NCI-H226 (cell line): ENCODE results near the gene PCBP4.
A peak's percentile ranks its signal among the peaks of the same experiment; 100 is the strongest.
"Not testable (repeated sequence)": the region's sequence is repeated elsewhere in the genome, so short reads cannot be mapped to it uniquely, and the experiment has no call there.

ENCODE experiments used
- DNase-seq: peaks from one replicate; pipeline ENCODE4 v3.0.0-alpha.2; 2015

Gene PCBP4

DNA sequence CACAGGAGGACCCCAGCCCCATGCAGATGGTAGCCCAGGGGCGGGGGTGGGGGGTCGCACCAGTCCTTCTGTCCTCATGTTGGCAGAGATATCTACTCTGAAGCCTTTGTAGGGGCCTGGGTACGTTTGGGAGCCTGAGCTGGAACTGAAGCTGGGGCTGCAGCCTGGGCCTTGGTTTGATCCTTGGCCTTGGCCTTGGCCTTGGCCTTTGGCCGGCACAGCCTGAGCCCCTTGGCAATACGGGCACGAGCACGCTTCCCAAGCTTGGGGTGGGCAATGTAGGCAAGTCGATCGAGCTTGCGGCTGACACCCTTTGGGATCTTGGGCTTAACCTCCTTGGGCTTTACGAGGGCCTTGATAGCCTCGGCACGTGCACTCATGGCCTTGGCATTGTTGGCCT lies 26.4 kb upstream of the PCBP4 start:
- DNase-seq, result not testable (repeated sequence)

DNA sequence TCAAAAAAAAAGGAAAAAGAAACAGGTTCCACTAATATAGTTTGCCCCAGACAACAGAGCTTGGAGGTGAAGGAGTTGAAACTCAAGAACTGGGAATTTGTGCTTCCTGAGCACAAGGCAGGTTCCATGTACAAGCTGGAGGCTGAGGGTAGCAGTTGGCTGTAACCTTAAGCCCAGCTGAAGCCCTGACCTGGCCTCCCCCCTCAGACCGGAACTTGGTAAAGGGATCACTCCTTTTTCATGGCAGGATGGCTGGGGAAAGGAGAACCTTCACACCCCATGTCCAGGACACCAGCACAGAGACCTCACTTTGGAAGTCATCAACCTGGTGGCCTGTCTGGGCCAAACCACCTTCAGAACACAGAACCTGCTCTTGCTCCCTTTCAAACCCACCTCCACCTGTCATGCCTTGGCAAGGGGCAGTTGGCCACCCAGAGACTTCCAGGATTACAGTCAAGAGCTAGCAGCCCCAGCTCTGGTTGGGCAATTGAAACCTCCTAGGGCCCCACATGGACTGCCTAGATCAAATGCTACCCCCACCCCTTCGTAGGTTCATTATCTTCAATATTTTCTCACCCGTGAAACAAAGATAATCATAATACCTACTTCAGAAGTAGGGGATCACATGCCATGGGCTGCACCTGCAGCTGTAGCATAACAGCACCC lies 24.9 kb upstream of the PCBP4 start:
- DNase-seq, result no peak

- not testable (repeated sequence) for DNase-seq
These were observed 23.3 kb upstream of the PCBP4 start for GRCh38 chr3:51990501-51990971.

DNA sequence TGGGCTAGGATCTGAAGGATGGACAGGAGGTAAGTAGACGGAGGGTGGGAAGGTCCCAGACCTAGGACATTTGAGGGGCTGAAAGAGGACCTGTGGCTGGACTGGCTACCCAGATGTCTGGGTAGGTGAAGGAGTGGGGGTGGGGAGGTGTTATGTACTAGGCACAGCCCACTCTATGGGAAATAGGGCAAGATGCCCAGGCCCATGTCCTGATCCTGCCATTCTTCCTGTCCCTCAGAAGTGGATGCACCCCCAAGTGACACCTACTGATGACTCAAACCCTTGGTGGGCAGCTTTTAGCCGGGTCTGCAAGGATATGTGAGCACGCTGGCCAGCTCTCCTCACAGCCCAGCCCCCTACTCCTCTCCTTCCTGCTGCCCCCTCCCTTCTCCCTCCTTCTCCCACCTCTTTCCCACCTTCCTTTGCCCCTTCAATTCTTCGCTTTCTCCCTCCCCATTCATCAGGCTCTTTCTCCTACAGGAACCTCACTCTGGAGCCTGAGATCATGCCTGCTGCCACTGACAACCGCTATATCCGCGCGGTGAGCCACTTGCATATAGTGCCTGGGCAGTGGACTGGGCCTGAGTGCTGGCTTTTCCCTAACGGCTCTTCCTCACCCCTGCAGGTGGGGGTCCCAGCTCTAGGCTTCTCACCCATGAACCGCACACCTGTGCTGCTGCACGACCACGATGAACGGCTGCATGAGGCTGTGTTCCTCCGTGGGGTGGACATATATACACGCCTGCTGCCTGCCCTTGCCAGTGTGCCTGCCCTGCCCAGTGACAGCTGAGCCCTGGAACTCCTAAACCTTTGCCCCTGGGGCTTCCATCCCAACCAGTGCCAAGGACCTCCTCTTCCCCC lies 21.3 kb upstream of the PCBP4 start:
- no peak for DNase-seq

- DNase-seq, result no peak
These were observed 20.3 kb upstream of the PCBP4 start for GRCh38 chr3:51987568-51987967.

GRCh38 chr3:51986010-51986947 lies 19.0 kb upstream of the PCBP4 start:
- no peak for DNase-seq

DNA sequence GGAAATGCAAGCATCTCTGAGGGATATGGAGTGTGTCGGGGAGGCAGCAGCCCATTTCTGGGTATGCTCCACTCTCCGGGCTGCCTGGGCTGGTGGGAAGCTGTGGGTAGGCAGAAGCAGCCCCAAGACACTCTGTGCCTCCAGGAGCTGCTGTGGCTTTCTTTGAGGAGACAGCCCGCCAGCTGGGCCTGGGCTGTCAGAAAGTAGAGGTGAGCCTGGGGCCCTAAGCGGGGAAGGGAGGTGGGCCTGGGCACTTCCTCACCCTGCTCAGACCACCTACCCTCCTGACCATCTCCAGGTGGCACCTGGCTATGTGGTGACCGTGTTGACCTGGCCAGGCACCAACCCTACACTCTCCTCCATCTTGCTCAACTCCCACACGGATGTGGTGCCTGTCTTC lies 17.8 kb upstream of the PCBP4 start:
- no peak for DNase-seq

- DNase-seq, result no peak
These were observed 17.0 kb upstream of the PCBP4 start for GRCh38 chr3:51984269-51984647.

DNA sequence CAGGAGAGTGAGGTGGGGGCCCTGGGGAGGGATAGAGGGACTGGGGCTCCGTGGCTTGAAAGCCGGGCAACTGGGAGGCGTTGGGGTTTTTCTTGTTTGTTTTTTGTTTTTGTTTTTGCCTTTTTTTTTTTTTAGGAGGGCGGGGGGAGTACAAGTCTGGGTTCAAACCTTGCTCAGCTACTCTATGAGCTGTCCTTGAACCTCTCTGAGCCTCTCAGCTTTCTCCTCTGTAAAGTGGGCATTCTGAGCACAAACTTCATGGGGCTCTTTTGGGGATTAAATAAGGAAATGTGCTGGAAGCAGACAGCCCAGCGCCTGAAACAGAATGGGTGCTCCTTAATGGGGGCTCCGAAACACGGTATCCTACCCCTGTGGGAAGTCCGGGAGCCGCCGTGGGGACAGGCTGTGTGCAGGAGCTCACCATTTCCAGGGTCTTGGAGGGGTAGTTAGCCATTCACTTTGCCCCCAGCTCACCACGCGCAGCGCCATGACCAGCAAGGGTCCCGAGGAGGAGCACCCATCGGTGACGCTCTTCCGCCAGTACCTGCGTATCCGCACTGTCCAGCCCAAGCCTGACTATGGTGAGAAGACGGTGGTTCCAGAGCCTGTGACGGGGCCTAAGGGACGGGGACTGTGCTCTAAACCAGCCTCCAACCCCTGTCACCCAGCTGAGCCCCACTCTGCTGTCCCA lies 16.5 kb upstream of the PCBP4 start:
- no peak for DNase-seq

DNA sequence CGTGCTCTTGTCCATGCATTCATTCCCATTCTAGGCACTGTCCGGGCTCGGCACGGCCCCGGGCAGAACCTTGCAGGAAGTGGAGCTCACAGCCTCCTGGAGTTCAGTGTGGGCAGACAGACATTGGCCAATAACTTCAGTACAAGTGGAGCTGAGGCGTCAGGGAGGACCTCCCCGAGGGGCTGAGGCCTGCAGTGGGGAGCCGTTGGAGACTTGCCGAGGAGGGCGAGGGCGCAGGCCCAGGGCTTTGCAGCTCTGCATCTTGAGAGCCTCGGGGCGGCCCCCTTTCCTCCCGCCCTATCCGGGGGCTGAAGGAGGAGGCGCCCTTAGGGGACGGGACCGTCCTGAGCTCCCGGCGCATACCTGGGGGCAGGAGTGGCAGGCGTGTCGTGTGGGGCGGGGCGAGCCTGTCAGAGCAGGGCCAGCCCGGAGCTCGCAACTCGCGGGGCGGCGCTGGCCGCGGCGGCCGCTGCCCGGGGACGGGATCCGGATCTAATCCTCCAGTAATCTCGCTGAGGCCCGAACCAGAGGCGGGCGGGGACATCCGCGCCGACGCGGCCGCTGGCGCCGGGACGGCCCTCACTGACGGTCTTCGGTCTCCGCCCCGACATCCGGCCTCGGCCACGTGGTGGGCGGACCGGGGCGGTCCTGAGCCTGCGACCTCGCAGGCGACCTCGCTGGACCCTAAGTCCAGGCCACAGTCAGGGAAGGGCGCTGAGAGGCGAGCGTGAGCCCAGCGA lies 15.8 kb upstream of the PCBP4 start, which contains the start of gene ACY1:
Gene ACY1 (plus strand): TSS at position 698 of the 740 bp plus-strand sequence. CDS start 530 bp downstream, outside the sequence.
- peak; percentile 93 for DNase-seq

DNA sequence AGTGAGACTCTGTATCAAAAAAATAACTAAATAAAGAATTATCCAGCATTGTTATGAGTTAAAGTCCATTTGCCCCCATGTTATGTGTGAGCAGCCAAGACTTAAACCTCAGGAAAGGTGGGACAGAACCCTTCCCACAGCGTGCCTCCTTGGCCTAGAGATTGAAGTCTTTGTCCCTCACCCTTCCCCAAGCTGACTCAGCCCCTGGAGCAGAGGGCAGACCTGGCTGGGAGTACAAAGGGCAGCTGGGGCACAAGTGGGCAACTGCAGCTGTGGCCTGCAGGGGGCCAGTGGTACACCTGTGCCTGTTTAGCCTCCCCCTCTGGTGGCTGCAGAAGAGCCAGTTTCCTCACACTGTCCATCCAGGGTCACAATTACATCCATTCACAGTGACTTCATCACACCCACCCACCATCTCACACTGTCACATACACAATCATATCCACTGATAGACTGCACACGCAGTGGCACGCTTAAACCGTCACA lies 15.1 kb upstream of the PCBP4 start:
- DNase-seq, result peak; percentile 39

DNA sequence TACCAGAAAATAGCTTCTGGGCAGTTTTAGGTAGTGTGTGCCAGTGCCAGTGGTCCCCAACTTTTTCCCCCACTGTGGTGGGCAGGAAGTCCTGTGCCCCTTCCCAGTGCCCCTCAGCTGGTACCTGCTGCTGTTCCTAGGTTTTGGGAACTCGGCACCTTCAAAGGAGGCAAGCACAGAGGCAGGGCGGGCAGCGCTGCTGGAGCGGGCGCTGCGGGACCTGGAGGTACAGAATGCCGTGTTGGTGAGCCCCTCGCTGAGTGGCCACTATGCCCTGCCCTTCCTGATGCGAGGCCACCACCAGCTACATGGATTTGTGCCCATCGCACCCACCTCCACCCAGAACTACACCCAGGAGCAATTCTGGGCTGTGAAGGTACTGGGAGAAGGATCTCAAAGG lies 13.0 kb upstream of the PCBP4 start:
- DNase-seq, result no peak

GRCh38 chr3:51978143-51978502 lies 10.9 kb upstream of the PCBP4 start:
- DNase-seq, result no peak

DNA sequence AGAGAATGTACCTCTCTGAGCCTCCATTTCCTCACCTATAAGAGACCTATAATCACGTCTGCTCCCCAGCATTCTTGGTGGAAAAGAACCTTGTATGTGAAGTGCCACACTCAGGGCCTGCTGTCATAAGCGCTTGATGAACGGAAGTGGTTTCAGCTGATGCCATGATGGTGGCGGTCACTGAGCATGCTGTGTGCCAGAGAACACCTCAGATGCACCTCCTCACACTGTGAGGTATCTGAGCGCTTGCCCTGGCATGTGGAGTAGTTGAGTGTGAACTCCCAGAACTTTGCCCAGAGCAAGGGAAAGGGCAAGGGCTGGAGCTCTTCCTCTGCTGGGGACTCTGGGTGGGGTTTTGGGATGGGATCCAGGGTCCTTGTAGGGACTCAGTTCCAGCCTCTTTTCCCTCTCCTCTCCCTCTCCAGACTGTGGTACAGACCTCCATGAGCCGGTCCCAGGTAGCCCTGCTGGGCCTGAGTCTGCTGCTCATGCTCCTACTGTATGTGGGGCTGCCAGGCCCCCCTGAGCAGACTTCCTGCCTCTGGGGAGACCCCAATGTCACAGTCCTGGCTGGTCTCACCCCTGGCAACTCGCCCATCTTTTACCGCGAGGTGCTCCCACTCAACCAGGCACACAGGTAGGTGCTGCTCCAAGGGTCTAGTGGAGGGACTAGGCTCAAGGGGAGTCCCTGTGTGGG lies 10.3 kb upstream of the PCBP4 start:
- no peak for DNase-seq

- no peak for DNase-seq
These were observed 8.7 kb upstream of the PCBP4 start for GRCh38 chr3:51975852-51976549.

DNA sequence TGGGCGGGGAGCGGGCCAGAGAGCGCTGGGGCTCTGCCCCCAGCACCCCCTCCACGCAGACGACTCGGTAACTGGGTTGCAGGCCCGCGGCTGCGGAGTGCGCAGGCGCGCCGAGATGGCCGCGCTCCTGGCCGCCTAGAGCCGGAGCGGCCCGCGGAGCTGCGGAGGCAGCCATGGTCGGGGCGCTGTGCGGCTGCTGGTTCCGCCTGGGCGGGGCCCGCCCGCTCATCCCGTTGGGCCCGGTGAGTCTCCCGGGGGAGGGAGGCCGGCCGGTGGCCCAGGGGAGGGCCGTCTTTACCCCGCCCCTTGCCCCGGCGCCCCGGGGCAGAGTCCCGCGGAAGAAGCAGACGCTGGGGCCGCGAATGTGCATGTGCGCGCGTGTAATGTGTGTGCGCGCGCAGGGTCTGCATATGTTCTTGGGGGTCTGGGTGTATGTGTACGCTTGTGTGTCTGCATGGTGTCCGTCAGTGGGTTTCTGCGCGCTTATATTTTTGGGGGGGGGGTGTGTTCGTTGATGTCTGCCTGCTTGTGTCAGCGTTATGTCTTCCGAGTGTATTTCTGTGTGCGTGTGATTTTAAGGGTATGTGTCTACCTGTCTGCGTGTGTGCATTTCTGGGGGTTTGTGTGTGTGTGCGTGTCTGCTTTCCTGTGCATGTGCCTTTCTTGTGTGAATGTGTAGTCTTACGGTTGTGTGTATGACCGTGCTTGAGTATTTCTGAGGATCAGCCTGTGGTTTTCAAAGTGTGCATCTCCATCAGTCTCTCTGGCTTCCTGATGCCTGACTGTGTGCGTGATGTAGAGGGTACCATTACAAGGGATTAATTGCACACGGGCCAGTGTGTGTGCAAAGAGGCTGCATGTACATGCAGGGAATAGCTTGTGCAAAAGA lies 8.0 kb upstream of the PCBP4 start, which contains the start of gene ABHD14A:
Gene ABHD14A (plus strand): TSS at position 102 of the 889 bp plus-strand sequence. CDS start 72 bp downstream, at position 174.
- peak; percentile 57 for DNase-seq

- no peak for DNase-seq
These were observed 7.2 kb upstream of the PCBP4 start for GRCh38 chr3:51974277-51974962.

DNA sequence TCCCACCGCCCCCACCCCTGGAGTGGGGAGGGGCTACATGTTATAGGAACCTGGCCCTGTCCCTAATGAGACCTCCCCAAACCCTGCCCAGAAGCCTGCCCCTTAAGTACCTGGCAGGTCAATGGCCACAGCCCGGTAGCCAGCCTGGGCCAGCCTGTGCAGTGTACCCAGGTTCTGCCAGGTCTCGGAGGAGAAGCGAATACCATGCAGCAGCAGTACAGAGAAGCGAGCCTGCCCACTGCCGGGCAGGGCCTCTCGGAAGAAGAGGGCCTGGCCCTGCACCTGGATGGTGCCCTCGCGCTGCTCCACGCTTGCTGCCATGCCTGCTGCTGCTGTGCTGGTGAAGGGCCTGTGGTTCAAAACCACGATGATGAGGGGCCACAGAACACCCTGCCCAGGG lies 4.1 kb upstream of the PCBP4 start:
- no peak for DNase-seq
